Right kidney (tissue), 1 donor: ENCODE results near the gene SEPTIN5.
A peak's percentile ranks its signal among the peaks of the same experiment; 100 is the strongest.

Source experiments
- DNase-seq: peaks from one replicate; pipeline ENCODE4 v3.0.0-alpha.2; 2016

SEPTIN5 gene

DNA sequence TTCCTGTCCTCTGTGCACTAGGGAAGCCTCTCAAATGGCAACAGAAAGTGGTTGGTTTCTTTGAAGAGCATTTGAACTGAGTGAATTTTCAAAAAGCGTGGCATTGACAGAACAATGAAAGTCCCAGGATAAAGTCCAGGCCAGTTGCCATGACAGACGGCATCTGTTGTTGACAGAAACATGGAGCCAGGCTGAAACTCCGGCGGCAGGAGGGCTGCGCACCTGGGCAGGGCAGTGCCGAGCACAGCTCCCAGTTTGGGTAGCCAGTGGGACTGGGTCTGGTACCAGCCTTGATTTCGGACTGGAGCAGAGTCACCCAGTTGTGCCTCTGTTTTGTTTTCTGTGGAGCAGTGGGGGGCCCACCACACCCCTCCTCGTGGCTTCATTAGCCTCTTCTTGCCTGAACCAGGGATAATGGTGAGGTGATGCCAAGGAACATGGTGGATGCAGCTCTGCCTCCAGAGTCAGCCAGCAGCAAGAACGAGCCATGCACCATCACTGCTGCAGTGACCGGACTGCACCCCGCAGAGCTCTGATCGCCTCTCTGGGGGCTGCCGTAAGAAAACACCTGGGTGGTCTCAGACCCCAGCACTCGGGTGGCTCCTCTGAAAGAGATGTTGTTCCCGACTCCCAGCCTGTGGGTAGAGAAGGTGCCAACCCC lies 9.8 kb upstream of the SEPTIN5 start:
- DNase-seq: no peak

DNA sequence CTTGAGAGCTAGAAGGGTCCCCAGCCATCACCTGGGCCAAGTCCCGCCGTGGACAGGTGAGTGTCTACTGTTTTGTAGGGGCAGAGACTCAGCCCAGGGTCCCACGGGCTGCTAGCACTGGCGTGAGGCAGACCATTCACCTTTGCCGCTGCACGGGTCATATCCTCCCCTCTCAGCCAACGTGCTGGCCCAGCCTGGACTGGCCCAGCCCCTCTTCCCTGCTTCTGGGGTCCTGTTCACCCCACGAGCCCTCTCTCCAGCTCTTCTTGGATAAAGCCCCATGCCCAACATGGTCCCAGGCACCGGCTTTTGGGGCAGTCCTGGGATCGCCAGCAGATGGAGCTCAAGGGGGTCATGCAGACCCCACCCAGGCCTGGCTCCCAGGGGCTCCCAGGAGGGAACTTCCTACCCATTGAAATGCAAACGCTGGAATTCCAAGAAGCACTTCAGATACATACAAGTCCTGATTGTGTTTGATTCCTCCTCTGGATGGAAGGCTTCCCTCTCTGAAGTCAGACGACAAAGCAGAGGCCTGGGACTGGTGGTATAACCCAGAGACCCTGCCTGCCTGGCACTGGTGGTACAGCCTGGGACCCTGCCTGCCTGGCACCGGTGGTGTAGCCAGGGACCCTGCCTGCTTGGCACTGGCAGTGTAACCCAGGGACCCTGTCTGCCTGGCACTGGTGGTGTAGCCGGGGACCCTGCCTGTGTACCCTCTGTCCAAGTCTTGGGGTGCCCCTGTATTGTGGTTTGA lies 8.9 kb upstream of the SEPTIN5 start:
- DNase-seq: no peak

DNA sequence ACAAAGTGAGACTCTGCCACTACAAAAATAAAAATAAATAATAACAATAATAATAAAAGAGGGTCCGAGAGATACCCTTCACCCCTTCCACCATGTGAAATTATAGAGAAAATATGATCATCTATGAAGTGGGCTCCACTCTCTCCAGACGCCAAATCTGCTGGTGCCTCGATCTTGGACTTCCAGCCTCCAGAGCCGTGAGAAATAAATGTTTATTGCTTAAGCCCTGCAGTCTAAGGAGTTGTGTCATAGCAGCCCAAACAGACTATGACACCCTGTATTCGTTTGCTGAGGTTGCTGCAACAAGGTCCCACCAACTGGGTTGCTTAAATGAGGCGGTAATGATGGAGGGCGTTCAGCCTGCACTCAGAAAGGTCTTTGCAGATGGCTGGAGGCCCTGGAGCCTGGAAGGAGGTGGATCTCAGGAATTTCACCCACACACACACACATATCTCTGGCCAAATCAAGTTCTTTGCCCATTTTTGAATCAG lies 7.6 kb upstream of the SEPTIN5 start:
- no peak for DNase-seq

DNA sequence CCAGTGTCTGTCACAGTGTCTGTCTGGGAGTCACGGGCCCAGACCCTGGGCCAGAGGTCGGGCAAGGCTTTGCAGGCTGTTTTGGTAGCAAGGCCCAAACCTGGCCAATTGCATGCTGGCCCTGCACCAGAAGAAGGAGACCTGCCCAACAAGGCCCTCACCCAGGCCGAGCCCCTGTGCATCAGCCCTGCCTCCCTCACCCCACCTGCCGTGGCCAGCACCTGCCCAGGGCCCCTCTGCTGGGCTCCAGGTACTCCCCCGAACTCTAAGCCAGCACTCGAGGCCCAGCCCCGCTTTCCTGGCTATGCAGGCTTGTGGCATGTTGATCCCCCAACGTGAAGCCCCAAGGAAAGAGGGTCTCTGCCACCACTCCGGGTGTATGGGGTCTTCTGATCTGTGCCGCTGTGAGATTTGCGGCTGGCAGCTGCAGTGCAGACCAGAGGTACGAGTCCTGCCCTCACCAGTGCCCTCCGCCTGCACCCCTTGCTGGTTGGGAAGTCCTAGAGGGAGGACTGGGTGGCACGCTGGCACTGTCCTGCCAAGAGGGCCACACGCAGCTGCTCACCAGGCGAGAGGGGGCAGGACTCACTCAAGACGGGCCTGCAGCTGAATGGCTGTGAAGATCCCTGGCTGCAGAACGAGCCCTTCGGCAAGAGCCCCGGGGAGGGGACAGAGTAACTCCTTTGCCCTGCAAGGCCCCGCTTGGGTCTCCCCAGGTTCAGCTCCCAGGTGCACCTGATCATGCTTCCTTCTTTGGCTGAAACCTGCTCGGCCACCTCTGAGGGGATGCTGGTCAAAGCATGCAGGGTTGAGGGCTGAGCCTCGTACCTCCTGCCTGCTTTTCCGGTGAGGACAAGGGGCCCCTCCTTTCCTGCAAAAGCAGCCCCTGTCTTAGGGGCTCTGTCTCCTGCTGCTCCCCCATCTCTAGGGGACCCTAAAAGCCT lies 6.7 kb upstream of the SEPTIN5 start:
- no peak for DNase-seq

DNA sequence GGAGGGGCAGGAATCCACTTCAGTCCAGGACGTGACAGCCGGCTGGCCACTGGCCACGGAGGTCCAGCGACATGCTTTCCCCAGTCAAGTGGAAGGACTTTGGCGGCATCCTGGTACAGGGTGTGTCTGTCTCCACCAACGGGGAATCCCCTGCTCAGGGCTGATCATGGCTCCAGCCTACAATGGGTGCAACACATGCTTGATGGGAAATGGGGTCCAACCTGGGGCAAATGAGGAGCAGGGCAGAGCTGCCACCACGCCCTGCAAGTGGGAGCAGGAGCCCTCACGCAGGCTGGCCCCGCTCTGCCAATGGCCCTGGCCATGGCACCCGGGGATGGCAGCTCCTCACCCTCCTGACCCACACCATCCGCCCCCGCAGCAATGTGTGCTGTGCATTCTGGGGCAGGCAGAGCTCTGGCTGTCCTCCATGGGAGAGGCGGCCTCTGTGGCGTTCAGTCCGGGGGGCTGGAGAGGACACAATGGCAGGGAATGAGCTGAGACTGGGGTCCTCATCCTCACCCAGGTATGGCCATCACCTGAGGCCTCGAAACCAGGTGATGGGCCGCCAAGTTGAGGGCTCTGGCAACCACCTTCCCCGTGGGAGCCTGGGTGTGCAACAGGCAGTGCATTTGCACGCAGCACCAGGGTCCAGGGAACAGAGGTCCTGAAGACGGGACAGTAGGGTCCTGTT lies 5.8 kb upstream of the SEPTIN5 start:
- DNase-seq: no peak

DNA sequence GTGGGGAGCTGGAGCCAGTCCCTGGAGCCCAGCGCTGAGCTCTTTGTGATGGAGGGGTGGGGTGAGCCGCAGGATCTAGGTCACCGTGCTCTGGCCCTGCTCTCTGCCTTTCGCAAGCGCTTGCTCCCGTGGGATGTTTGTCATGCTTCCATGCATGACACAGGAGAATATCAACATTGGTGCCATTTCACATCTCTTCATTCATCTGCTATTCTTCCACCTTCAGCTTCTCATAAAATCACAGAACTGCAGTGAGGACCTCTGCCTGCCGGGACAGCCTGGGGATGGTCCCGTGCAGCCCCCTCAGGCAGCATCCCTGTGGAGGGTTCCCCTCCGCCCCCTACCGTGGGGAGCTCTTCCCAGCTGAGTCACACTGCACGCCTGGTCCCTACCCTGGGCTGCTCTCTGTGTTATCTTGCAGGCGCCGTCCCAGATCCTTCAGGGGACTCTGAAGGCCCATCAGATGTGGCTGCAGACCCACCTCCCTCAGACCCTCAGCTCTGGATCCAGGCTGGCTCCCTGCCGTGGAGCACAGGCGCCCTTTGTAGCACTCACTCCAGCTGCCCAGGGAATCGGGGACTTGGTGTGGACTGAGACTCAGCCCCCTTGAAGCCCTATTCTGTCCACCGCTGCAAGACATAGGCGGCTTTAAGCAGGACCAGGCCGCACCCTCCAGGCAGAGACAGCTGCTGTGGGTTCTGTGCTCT lies 5.1 kb upstream of the SEPTIN5 start:
- DNase-seq: no peak

DNA sequence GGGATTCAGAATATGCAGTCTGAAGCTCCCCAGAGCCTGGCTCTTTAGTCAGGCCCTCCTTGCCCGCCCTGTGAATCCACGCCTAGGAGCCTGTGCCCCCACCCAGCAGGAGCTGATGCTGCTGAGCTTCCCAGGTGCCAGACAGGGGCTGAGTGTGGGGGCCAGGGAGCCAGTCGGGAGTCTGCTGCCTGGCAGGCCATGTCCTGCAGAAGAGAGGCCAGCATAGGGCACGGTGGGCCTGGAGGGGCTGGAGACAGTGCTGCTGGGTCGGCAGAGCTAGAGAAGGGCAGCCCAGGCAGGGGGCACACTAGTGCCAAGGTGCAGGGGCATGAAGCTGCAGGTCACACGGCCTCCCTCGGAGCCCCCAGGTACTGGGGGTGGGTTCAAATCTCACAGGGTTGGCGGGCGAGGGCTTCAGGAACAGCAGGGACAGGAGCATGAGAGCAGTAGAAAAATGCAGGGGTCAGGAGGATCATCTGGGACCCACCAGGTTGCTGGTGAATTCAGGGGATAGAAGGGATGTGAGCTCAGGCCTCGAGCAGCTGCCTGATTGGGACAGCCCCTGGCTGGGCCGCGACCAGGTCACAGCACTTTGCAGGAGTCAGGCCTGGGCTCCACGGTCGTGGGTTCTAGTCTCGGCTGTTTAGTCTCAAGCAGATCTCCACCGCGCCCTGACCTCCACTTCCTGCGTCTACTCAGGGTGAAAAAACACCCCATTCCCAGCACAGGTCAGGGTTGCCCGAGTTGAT lies 4.1 kb upstream of the SEPTIN5 start:
- DNase-seq: no peak

DNA sequence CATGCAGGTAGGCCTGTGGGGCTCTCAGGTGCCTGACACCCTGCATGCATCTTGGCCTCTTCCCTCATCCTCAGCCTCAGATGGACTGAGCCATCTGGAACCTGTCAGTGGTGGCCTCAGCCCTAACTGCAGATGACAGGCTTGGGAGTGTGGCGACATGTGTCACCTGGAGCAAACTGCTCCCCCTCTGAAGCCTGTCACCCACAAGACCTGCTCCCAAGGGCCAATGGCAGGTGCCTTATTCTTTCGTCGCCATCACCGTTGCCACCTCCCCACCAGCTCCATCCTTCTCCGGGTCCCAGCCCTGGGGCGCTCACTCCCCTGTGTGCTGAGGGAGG lies 3.6 kb upstream of the SEPTIN5 start:
- no peak for DNase-seq

DNA sequence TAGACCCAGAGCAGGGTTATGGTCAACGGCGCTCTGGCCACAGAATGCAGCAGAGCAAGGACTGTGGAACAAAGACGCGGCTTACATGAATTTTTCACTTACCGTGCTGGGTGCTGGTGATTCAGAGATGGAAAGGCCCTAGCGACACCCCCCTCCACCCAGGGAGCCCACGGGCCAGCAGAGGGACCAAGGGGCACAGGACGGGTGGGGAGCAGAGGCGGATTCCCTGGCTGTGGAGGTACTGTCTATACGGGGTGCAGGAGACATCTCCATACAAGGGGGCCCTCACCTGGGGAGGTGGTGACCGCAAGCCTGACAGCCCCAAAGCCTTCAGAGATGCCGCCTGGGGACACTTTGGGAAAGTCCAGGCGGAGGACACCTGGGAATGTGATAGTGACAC lies 1.1 kb upstream of the SEPTIN5 start:
- DNase-seq: no peak

DNA sequence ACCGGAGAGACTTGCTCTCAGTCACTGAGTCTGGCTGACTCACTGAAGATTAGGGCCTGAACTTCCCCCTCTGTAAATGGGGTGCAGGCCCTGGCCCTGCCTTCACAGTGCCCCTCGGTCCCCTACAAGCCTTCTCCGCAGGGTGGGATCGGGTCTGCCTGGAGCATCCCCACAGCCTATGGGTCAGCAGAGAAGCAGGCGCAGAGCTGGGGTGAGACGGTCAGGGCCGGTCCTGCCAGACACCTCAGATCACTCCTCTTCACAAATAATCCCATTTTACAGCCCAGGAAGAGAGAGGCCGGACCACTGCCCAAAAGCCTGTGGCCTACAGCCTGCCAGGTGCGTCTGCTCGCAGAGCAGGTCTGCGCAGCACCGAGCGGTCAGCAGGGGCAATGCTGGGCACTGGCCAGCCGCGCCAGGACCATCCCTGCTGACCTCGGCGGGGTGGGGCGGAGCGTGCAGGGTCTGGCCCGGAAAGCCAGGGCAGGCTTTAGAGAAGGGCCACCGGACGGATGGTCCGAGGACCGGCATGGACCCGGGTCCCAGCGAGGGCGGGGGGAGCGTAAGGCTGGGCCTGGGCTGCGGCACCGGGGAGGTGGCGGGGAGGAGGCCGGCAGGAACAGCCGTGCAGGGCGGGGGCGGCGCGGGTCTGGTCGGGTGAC lies 522 bp upstream of the SEPTIN5 start:
- peak; percentile 41 for DNase-seq

DNA sequence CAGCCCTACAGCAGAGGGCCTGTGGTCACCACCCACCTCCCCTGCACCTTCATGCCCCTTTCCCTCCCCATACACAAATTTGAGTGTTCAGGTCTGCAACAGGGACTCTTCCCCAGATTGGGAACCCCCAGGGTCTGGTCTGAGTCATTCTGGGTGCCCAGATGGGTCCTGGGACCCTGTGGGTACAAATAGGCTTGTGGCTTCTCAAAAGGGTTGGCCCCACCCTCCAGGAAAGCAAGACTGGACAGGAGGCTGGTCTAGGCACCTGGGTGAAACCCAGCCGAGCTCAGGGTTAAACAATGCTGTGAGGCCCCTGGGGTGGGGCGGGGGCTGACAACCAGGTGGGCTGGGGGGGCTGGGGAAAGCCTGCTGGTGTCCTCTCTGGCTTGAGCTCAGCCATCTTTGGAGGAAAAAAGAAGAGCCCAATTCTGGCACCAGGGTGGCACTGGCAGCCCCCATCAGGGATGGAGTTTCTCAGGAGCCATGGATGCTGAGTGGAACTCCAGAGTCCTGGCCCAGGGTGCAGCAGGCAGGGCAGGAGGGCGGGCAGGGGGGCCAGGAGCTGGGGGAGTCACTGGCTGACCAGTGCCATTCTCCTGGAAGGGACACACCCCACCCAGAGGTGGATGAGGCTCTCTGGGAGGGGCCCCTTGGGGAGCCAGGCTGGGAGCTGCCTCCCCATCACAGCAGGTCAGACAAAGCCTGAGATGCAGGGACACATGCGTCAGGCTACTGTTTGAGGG lies 1.1 kb downstream of the SEPTIN5 start:
- no peak for DNase-seq

DNA sequence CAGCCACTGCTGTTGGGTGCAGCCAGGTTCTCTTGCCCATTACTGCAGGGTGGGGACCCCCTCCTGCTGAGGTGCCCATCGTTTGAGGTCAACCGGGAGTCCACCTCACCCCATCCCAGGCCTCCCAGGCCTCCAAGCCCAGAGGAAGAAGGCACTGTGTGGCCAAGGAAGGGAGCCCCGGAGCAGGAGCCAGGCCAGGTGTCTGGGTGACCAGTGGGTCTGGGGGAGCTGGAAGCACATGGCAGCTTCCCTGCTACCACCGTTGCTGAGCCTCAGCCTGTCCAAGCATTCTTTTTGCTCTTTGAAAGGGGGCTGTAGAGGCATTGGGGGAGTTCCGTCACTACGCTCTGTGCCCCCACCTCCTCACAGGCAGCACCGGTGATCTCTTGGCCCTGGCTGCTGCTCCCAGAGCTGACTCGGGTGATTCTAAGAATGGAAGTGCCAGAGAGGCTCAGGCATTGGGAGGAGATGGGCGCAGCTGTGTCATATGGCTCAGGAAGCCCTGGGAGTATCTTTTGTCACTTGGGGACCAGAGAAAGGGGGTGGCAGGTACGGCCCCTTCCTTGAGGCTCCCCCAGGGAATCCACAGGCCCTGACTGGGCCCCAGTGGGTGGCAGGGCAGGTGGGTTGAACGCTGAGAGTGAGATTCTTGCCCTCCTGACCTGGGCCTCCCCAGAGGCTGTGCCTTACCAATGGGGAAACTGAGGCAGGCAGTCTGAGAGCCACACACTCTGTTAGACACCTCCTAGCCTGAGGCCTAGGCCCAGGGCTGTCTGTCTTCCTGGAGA lies 1.9 kb downstream of the SEPTIN5 start:
- DNase-seq: peak; percentile 8

DNA sequence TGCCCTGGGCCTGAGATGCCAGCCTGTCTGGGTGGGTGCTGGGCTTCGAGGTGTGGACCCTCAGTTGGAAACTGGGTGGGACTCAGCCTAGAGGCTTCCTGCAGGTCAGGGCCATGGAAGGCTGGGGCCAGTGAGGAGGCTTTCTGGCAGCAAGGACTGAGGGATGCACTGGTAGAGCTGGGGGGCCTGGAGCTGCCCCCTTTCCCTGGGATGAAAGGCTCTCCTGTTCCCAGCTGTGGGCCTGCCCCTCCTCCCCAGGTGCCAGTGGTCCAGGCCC lies 2.5 kb downstream of the SEPTIN5 start:
- DNase-seq: no peak

DNA sequence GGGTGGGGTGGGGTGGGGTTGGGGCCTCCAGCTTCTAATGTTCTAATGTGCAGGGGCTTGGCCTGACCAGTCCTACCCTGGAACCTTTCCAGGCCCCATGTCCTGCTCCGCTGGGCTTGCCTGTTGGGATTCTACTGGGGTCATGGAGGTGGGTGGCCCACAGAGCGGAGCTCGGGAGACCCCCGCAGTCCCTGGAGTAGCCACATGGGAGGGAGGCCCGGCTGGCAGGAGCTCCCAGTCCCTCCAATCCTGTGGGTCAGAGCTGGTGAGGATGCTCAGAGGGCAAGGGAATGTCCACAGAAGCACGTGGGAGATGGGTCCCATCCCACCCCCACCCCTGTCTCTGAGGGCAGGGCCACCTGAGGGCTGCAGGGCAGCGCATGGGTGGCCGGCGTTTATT lies 2.9 kb downstream of the SEPTIN5 start:
- DNase-seq: no peak

DNA sequence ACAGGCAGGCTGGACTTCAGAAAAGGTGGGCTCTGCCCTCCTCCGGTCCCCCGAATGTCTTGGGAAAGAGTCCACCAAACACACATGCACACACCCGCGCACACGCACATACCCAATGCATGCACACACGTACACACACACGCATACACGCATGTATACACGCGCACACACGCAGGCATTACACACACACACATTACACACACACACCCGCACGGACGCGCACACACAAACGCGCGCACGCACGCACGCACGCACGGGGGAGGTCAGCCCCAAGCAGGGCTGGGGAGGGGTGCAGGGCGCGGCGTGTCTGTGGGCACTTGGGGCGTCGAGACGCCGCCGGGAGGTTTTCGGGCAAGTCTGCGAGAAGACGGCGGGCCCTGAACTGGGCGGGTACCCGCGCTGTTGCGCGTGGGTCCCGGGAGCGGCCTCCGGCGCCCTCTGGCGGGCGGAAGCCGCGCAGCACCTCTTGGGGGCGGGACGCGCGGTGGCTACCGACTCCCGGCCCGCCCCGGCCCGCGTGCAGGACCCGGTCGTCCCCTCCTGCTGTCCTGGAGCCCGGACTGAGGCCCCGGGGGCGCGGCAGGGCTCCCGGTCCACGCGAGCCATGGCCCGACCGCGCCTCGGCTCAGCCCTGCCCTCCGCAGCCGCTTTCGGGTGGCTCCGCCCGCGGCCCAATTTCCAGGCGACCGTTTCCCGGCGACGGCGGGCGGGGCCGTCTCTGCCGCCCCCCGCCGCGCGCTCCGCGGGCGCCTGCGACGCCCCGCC lies 3.6 kb downstream of the SEPTIN5 start:
- peak; percentile 92 for DNase-seq

DNA sequence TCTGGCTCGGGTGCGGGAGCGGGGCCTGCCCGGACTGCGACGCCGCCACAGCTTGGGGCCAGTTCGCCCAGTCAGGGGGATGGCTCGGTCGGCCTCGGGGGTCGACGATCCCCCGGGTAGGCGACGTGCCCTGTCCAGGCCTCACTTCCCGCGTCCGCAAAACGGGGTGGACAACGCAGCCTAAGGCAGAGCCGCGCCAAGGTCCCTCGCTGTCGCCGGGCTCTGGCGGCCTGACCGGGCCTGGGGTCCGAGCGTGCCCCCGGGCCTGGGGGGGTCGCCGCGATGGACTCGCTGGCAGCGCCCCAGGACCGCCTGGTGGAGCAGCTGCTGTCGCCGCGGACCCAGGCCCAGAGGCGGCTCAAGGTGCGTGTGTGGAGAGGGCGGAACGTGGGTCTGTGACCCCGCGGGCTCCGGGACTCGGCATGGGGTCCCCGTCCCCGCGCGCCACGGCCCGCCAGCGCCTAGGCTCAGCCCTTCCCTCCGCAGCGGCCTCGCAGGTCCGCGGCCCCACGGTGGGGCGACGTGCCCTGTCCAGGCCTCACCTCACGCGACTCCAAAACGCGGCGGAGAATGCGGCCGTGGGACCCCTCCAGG lies 4.2 kb downstream of the SEPTIN5 start:
- peak; percentile 73 for DNase-seq

DNA sequence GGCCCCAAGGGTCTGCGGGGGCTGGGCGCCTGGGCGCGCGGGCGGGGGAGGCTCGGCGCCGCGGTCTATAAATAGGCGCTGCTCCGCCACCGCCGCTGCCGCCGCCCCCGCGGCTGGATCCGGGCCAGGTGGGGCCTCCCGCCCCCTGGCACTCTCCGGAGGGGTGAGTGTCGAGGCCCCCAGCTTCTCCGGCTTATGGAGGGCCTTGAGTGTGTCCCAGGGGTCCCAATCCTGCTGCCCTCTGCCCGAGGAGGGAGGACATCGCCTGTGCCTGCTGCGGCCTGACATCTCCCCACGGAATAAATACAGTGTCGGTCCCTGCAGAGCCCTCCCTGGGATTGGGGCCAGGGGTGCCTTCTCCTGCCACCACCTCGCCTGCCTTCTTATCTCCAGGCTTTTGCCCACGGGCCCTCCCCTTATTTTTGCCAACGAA lies 4.8 kb downstream of the SEPTIN5 start:
- DNase-seq: peak; percentile 67

DNA sequence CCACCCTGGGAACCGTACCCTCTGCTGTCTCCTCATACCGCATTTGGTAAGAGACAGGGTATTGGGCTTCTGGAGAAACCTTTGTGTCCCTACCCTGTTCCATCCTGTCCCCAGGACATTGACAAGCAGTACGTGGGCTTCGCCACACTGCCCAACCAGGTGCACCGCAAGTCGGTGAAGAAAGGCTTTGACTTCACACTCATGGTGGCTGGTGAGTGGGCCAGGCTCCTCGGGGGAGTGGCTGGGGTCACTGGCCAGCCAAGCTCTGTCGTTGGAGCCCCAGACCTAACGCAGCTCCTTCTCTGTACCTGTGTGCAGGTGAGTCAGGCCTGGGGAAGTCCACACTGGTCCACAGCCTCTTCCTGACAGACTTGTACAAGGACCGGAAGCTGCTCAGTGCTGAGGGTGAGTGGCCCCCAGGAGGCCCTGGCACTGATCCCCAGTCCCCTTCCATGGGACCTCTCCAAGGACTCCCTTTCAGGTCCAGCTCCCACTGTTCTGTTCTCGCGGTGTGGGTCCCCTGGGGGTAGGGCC lies 5.3 kb downstream of the SEPTIN5 start:
- peak; percentile 38 for DNase-seq
